K562 (cell line): Measurements from ENCODE around the gene MGRN1. TPM values are rescaled to one million over a fixed set of nuclear protein-coding genes. Genes with fewer than 3 reads are reported as not detected.

ENCODE experiments used
- STAT5B ChIP-seq: fragments of 250-450 bp; sonication (Bioruptor Pico); IDR thresholded peaks from 2 replicates; pipeline ENCODE4 v1.8.0; 2021; ENCODE audit warnings: mild to moderate bottlenecking, inconsistent platforms
- WHSC1 ChIP-seq: IDR thresholded peaks from one replicate; pipeline ENCODE4 v1.6.1; 2012; ENCODE audit warnings: low read length, control low read depth, inconsistent platforms
- polyA plus RNA-seq, 8 experiments: library from polyadenylated mRNA; depleted of rRNA in 4 of 8; stranded (reverse) in 5 of 8; unstranded in 3 of 8; fragments of >200 nt; fragmentation: Nextera tagmentation in 2 of 8; fragmentation: Illumina TruSeq in 1 of 8; extraction: Ambion mirVana in 2 of 8; extraction: Trizol in 1 of 8; gene quantifications; 2 replicates each; pipeline versions ENCODE4 v1.2.1 to v1.2.3, GENCODE V29; 2011 to 2014; ENCODE audit warnings: inconsistent platforms in 1 of 8, missing spikeins in 1 of 8
- total RNA-seq, 7 experiments: library from RNA; depleted of rRNA in 6 of 7; stranded (reverse); fragments of >200 nt in 6 of 7; fragmentation: Illumina TruSeq in 2 of 7; extraction: Trizol in 2 of 7; gene quantifications; 2 replicates each; pipeline versions ENCODE4 v1.2.1 to v1.2.3, GENCODE V29; 2011 to 2021; ENCODE audit warnings: low replicate concordance in 1 of 7
- TF ChIP-seq, protein P1 (sequence below): fragments of 450-650 bp; IDR thresholded peaks from 2 replicates; pipeline ENCODE4 v1.6.1; 2017; ENCODE audit warnings: antibody characterized with exemption, mild to moderate bottlenecking
- TF ChIP-seq, protein P2 (sequence below): sonication (generic); formaldehyde crosslinking; IDR thresholded peaks from 2 replicates; pipeline ENCODE4 v1.8.1; 2023; ENCODE audit warnings: mild to moderate bottlenecking, missing genetic modification reagents

The MGRN1 gene
- total and polyA plus RNA-seq, 9 of the 15 experiments (the other 6 are each of a cell fraction or from before 2014, with no cell fraction given) = 0.15 to 37.9 (median 6.0) TPM

DNA sequence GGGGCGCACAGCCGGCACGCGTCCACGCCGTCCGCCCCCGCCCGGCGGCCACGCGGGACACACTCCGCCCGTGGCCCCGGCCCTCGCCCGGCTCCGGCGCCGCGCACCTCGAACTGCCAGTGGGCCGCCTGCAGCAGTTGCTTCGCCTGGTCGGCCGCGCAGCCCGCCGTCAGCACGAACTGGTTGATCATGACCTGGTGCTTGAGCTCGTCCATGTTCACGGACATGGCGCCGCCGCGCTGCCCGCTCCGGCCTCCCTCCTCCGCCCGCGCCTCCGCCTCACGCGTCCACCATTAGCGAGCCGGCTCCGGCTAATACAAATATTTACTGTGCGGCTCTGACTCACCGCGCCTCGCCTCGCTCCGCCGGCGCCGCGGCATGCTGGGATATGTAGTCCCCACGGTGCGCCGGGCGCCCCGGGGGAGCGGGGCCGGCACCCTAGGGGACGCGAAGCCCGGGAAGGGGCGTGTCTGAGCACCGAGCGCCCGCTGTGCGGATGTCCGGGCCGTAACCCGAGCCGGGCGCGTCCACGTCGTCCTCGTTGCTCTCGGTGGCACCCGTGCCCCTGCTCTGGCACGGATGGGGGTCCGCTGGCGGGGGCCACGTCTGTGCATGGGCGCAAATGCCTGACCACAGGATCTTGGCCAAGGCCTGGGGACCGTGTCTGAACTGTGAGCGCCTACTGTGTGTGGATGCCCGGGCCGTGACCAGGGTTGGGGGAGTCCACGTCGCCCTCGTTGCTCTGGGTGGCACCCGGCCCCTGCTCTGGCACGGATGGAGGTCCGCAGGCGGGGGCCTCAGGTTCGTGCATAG is 9.8 kb upstream of the MGRN1 start, which contains the start of gene UBALD1 (continued):
- TF ChIP-seq, protein P1, sequence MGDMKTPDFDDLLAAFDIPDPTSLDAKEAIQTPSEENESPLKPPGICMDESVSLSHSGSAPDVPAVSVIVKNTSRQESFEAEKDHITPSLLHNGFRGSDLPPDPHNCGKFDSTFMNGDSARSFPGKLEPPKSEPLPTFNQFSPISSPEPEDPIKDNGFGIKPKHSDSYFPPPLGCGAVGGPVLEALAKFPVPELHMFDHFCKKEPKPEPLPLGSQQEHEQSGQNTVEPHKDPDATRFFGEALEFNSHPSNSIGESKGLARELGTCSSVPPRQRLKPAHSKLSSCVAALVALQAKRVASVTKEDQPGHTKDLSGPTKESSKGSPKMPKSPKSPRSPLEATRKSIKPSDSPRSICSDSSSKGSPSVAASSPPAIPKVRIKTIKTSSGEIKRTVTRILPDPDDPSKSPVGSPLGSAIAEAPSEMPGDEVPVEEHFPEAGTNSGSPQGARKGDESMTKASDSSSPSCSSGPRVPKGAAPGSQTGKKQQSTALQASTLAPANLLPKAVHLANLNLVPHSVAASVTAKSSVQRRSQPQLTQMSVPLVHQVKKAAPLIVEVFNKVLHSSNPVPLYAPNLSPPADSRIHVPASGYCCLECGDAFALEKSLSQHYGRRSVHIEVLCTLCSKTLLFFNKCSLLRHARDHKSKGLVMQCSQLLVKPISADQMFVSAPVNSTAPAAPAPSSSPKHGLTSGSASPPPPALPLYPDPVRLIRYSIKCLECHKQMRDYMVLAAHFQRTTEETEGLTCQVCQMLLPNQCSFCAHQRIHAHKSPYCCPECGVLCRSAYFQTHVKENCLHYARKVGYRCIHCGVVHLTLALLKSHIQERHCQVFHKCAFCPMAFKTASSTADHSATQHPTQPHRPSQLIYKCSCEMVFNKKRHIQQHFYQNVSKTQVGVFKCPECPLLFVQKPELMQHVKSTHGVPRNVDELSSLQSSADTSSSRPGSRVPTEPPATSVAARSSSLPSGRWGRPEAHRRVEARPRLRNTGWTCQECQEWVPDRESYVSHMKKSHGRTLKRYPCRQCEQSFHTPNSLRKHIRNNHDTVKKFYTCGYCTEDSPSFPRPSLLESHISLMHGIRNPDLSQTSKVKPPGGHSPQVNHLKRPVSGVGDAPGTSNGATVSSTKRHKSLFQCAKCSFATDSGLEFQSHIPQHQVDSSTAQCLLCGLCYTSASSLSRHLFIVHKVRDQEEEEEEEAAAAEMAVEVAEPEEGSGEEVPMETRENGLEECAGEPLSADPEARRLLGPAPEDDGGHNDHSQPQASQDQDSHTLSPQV = peak; percentile 38; the same call in 1 of the 2 replicates
- TF ChIP-seq, protein P2, sequence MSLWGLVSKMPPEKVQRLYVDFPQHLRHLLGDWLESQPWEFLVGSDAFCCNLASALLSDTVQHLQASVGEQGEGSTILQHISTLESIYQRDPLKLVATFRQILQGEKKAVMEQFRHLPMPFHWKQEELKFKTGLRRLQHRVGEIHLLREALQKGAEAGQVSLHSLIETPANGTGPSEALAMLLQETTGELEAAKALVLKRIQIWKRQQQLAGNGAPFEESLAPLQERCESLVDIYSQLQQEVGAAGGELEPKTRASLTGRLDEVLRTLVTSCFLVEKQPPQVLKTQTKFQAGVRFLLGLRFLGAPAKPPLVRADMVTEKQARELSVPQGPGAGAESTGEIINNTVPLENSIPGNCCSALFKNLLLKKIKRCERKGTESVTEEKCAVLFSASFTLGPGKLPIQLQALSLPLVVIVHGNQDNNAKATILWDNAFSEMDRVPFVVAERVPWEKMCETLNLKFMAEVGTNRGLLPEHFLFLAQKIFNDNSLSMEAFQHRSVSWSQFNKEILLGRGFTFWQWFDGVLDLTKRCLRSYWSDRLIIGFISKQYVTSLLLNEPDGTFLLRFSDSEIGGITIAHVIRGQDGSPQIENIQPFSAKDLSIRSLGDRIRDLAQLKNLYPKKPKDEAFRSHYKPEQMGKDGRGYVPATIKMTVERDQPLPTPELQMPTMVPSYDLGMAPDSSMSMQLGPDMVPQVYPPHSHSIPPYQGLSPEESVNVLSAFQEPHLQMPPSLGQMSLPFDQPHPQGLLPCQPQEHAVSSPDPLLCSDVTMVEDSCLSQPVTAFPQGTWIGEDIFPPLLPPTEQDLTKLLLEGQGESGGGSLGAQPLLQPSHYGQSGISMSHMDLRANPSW (CRISPR knock-in tag) = 0 out of 2 replicates have a peak, but pooled peaks have one; percentile 65
- TF ChIP-seq STAT5B (CRISPR knock-in tag) (no peak), WHSC1 (no peak)
